Lung (tissue), 12 donors: ENCODE data around the gene UBE2E1. TPM values are rescaled to one million over a fixed set of nuclear protein-coding genes. Genes with fewer than 3 reads are reported as not detected.
"Not testable (repeated sequence)": the region's sequence is repeated elsewhere in the genome, so short reads cannot be mapped to it uniquely, and the experiment has no call there.

Experiments used
- ATAC-seq: fragments of 200-7000 bp; cut with Tn5 transposase; one replicate; pipeline ENCODE4 v1.9.1; 2020; ENCODE audit warnings: moderate number of reproducible peaks; ENCODE audit not compliant: insufficient read depth, low FRiP score
- DNase-seq, 3 donors: peaks; one replicate each; pipeline ENCODE4 v3.0.0-alpha.2; 2013 to 2017
- H3K27ac ChIP-seq, 2 donors: one replicate each; pipeline ENCODE4 v1.5.1; 2013; ENCODE audit warnings: mild to moderate bottlenecking in 2 of 2, moderate library complexity in 2 of 2, control low read depth in 1 of 2, inconsistent platforms in 1 of 2, low read depth in 1 of 2, low read length in 1 of 2
- H3K27me3 ChIP-seq, 3 donors: one replicate each; pipeline ENCODE4 v1.5.1; 2013; ENCODE audit warnings: low read length in 2 of 3; ENCODE audit not compliant: control insufficient read depth in 3 of 3, insufficient read depth in 3 of 3
- H3K36me3 ChIP-seq, 4 donors: one replicate each; pipeline ENCODE4 v1.5.1; 2013; ENCODE audit warnings: low read length in 4 of 4, mild to moderate bottlenecking in 1 of 4, moderate library complexity in 1 of 4; ENCODE audit not compliant: control insufficient read depth in 4 of 4, insufficient read depth in 4 of 4
- H3K4me1 ChIP-seq, 5 donors: one replicate each; pipeline ENCODE4 v1.5.1; 2013; ENCODE audit warnings: low read length in 5 of 5, mild to moderate bottlenecking in 2 of 5, moderate library complexity in 1 of 5; ENCODE audit not compliant: control insufficient read depth in 5 of 5, insufficient read depth in 5 of 5
- H3K4me3 ChIP-seq: one replicate; pipeline ENCODE4 v1.5.1; 2013; ENCODE audit warnings: mild to moderate bottlenecking, control low read depth, moderate library complexity
- H3K9ac ChIP-seq, 2 donors: one replicate each; pipeline ENCODE4 v1.5.1; 2013; ENCODE audit warnings: low read length in 2 of 2, control low read depth in 1 of 2; ENCODE audit not compliant: insufficient read depth in 1 of 2
- H3K9me3 ChIP-seq, 4 donors: one replicate each; pipeline ENCODE4 v1.5.1; 2013; ENCODE audit warnings: low read length in 3 of 4, mild to moderate bottlenecking in 1 of 4, moderate library complexity in 1 of 4; ENCODE audit not compliant: control insufficient read depth in 4 of 4, insufficient read depth in 3 of 4
- WGBS, 2 donors: extraction: QIAGEN DNeasy Blood & Tissue Kit; methylation state at CpG; one replicate each; pipeline ENCODE4 v1.1.7; 2013; 5-methylcytosine and 5-hydroxymethylcytosine counted together
- polyA plus RNA-seq, 2 donors: library from polyadenylated mRNA; stranded (reverse); fragments of 200-250 nt; gene quantifications; one replicate each; pipeline ENCODE4 v1.2.1, GENCODE V29; 2013
- total RNA-seq, 2 donors: library from RNA; depleted of rRNA in 1 of 2; stranded (reverse); fragments of >200 nt in 1 of 2; gene quantifications; one replicate each; pipeline ENCODE4 v1.2.1, GENCODE V29; 2014 to 2021
- TF ChIP-seq, protein P1 (sequence below): IDR thresholded peaks from 2 replicates; pipeline ENCODE4 v1.5.1; 2012; ENCODE audit warnings: mild to moderate bottlenecking; ENCODE audit errors: control extremely low read depth, extremely low read depth
- donor health status: control.
- donor health status: control.
- donor health status: Bipolar disorder and iron deficiency.
- donor health status: healthy.
- donor health status: DM: yes; HTN: yes; CAD: no.

Gene UBE2E1
- total and polyA plus RNA-seq, 4 donors = 74.1 to 156 (median 87.6) TPM

DNA sequence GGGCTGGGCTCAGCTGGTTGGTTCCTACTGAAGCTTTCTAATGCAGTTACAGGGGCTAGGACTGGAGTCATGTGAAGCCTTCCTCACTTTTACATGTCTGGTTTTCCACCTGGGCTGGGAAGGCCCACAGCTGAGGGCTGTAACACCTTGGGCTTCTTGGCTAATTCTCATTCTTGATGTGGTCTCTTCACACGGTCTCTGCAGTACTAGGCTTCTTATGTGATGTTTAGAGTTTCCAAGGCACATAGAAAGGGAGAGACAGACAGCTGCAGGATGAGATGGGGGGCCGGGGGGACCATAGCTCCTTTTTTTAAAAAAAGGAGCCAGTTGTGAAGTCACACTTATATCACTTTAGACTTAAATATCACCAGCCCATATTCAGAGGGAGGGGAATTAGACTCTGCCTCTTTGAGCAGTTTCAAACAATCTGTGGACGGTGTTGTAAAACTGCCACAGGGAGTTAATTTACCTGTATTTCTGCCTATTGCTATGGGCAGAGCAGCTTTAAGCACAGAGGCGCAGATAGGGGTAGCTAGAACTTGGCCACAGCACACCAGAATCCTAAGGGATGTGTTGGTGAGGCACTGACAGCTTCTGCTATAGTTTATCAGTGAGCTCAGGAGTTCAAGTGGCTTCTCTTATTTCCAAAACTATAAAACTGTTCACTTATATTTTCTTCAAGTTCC is 64.4 kb downstream of the UBE2E1 start:
- WGBS, 2 donors = 89 to 92% methylated on average over 4 of the region's 4 CpGs
- H3K27ac ChIP-seq = peak overlapping the region in 1 of 2 donors; percentile 41
- TF ChIP-seq, protein P1, sequence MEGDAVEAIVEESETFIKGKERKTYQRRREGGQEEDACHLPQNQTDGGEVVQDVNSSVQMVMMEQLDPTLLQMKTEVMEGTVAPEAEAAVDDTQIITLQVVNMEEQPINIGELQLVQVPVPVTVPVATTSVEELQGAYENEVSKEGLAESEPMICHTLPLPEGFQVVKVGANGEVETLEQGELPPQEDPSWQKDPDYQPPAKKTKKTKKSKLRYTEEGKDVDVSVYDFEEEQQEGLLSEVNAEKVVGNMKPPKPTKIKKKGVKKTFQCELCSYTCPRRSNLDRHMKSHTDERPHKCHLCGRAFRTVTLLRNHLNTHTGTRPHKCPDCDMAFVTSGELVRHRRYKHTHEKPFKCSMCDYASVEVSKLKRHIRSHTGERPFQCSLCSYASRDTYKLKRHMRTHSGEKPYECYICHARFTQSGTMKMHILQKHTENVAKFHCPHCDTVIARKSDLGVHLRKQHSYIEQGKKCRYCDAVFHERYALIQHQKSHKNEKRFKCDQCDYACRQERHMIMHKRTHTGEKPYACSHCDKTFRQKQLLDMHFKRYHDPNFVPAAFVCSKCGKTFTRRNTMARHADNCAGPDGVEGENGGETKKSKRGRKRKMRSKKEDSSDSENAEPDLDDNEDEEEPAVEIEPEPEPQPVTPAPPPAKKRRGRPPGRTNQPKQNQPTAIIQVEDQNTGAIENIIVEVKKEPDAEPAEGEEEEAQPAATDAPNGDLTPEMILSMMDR = no peak
- DNase-seq = peak in 2 of 3 donors; percentile 41 to 60
- peaks cover 13 to 40% (median 25%) of the 10 kb centered on the region in 5 donors for H3K4me1 ChIP-seq
- no peak for ATAC-seq
- no peaks in the 10 kb centered on the region for H3K36me3 ChIP-seq
- no peak overlapping the region for H3K4me3 ChIP-seq
- no peaks in the 10 kb centered on the region for H3K27me3 ChIP-seq
- H3K9ac ChIP-seq = no peak overlapping the region
- no peaks in the 10 kb centered on the region for H3K9me3 ChIP-seq

DNA sequence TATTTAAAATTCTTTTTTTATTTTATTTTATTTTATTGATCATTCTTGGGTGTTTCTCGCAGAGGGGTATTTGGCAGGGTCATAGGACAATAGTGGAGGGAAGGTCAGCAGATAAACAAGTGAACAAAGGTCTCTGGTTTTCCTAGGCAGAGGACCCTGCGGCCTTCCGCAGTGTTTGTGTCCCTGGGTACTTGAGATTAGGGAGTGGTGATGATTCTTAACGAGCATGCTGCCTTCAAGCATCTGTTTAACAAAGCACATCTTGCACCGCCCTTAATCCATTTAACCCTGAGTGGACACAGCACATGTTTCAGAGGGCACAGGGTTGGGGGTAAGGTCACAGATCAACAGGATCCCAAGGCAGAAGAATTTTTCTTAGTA is 64.9 kb downstream of the UBE2E1 start:
- H3K27me3 ChIP-seq, H3K36me3 ChIP-seq, H3K27ac ChIP-seq, H3K9me3 ChIP-seq, H3K4me3 ChIP-seq, H3K9ac ChIP-seq, DNase-seq, ATAC-seq: not testable (repeated sequence)
- peaks cover 8 to 35% (median 20%) of the 10 kb centered on the region in 5 donors for H3K4me1 ChIP-seq
- 95 to 100% methylated on average over 1 of the region's 5 CpGs for WGBS, 2 donors

DNA sequence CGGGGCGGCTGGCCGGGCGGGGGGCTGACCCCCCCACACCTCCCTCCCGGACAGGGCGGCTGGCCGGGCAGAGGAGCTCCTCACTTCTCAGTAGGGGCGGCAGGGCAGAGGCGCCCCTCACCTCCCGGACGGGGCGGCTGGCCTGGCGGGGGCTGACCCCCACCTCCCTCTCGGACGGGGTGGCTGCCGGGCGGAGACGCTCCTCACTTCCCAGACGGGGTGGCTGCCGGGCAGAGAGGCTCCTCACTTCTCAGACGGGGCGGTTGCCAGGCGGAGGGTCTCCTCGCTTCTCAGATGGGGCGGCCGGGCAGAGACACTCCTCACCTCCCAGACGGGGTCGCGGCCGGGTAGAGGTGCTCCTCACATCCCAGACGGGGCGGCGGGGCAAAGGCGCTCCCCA is 65.6 kb downstream of the UBE2E1 start:
- not testable (repeated sequence) for DNase-seq, H3K27me3 ChIP-seq, ATAC-seq, H3K9ac ChIP-seq, H3K36me3 ChIP-seq, H3K9me3 ChIP-seq, H3K27ac ChIP-seq, H3K4me3 ChIP-seq
- 95 to 96% methylated on average over 16 to 34 of the region's 34 CpGs for WGBS, 2 donors
- peaks cover 2 to 33% (median 13%) of the 10 kb centered on the region in 5 donors for H3K4me1 ChIP-seq

DNA sequence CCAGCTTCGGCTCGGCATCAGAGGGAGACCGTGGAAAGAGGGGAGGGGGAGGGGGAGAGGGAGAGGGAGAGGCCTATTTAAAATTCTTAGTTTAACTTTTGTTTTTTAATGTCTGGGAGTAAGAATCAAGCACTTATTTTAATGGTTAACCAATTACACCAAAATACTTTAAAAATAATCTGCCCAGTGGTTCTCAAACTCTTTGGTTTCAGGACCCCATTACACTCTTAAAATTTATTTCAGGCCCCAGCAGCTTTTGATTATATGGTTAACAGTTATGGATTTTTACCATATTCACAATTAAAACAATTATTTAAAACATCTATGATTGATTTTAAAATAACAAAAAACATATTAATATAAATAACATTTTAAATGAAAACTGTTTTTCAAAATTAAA is 66.6 kb downstream of the UBE2E1 start:
- 96 to 100% methylated on average over 1 to 2 of the region's 3 CpGs for WGBS, 2 donors
- Histone ChIP-seq H3K4me3 (no peak overlapping the region), H3K9me3 (no peaks in the 10 kb centered on the region), H3K27ac (no peak overlapping the region), H3K4me1 (peaks cover 2 to 39% (median 12%) of the 10 kb centered on the region in 5 donors), H3K36me3 (no peaks in the 10 kb centered on the region), H3K27me3 (no peaks in the 10 kb centered on the region), H3K9ac (no peak overlapping the region)
- TF ChIP-seq, protein P1 = no peak
- no peak for DNase-seq
- no peak for ATAC-seq
